MM.1S (cell line): Measurements from ENCODE around the gene SFXN5.

ENCODE experiments used
- EZH2 ChIP-seq: fragments of 300-600 bp; sonication (generic); optimal IDR thresholded peaks from 2 replicates; pipeline ENCODE3; 2017; ENCODE audit warnings: low read depth, mild to moderate bottlenecking, antibody characterized with exemption, low read length, mixed read lengths
- TF ChIP-seq, protein P1 (sequence below): fragments of 300-600 bp; sonication (generic); IDR thresholded peaks from 2 replicates; pipeline ENCODE4 v1.5.1; 2016; ENCODE audit warnings: antibody characterized with exemption, low read length, mixed read lengths

GRCh38 chr2:72990695-72991438, 80.6 kb downstream of the SFXN5 start:
- TF ChIP-seq, protein P1, sequence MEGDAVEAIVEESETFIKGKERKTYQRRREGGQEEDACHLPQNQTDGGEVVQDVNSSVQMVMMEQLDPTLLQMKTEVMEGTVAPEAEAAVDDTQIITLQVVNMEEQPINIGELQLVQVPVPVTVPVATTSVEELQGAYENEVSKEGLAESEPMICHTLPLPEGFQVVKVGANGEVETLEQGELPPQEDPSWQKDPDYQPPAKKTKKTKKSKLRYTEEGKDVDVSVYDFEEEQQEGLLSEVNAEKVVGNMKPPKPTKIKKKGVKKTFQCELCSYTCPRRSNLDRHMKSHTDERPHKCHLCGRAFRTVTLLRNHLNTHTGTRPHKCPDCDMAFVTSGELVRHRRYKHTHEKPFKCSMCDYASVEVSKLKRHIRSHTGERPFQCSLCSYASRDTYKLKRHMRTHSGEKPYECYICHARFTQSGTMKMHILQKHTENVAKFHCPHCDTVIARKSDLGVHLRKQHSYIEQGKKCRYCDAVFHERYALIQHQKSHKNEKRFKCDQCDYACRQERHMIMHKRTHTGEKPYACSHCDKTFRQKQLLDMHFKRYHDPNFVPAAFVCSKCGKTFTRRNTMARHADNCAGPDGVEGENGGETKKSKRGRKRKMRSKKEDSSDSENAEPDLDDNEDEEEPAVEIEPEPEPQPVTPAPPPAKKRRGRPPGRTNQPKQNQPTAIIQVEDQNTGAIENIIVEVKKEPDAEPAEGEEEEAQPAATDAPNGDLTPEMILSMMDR = no peak
- TF ChIP-seq EZH2 = no peak
